Measurements from ENCODE around the gene MAN2A1. TPM values are rescaled to one million over a fixed set of nuclear protein-coding genes. Genes with fewer than 3 reads are reported as not detected.

MAN2A1 gene
- total RNA-seq, 4 donors from 2014 or later = 37.0 to 45.9 (median 39.8) TPM

- no peak for DNase-seq (ENCODE audit: low spot score in 2 of 2)
- Histone ChIP-seq H3K27ac (no peak overlapping the region), H3K36me3 (no peaks in the 10 kb centered on the region), H3K4me3 (no peak overlapping the region), H3K4me1 (peaks cover 14% of the 10 kb centered on the region), H3K9me3 (no peaks in the 10 kb centered on the region), H3K27me3 (no peaks in the 10 kb centered on the region)
- TF ChIP-seq POLR2AphosphoS5 (IDR thresholded peaks at IDR 0.05) (no peak), EP300 (IDR thresholded peaks at IDR 0.05) (no peak), POLR2A (IDR thresholded peaks at IDR 0.05) (no peak), CTCF (IDR thresholded peaks at IDR 0.05) (no peak)
- WGBS = 57% methylated on average over 4 of the region's 4 CpGs
Measured at GRCh38 chr5:109739741-109740728, 50.3 kb downstream of the MAN2A1 start.

- Histone ChIP-seq H3K27ac (no peak overlapping the region), H3K36me3 (no peaks in the 10 kb centered on the region), H3K4me1 (peaks cover 14% of the 10 kb centered on the region), H3K4me3 (no peak overlapping the region), H3K9me3 (no peaks in the 10 kb centered on the region), H3K27me3 (no peaks in the 10 kb centered on the region)
- TF ChIP-seq POLR2A (IDR thresholded peaks at IDR 0.05) = no peak
- TF ChIP-seq POLR2AphosphoS5 (IDR thresholded peaks at IDR 0.05) = no peak
- TF ChIP-seq EP300 (IDR thresholded peaks at IDR 0.05) = no peak
- no peak for TF ChIP-seq CTCF (IDR thresholded peaks at IDR 0.05)
- 44% methylated on average over 1 of the region's 1 CpG for whole genome bisulfite sequencing
- DNase-seq (ENCODE audit: low spot score in 2 of 2) = no peak
Measured at GRCh38 chr5:109740966-109741365, 51.2 kb downstream of the MAN2A1 start.

GRCh38 chr5:109741390-109741789, 51.7 kb downstream of the MAN2A1 start:
- no peak for DNase-seq (ENCODE audit: low spot score in 2 of 2)
- TF ChIP-seq POLR2AphosphoS5 (IDR thresholded peaks at IDR 0.05) = no peak
- TF ChIP-seq CTCF (IDR thresholded peaks at IDR 0.05) = no peak
- no peak for TF ChIP-seq POLR2A (IDR thresholded peaks at IDR 0.05)
- TF ChIP-seq EP300 (IDR thresholded peaks at IDR 0.05) = no peak

GRCh38 chr5:109743041-109743531, 53.4 kb downstream of the MAN2A1 start:
- no peaks in the 10 kb centered on the region for H3K36me3 ChIP-seq

More at GRCh38 chr5:109741390-109741789, 51.7 kb downstream of the MAN2A1 start:
- Histone ChIP-seq H3K4me1 (peaks cover 14% of the 10 kb centered on the region), H3K4me3 (no peak overlapping the region), H3K27me3 (no peaks in the 10 kb centered on the region), H3K9me3 (no peaks in the 10 kb centered on the region), H3K27ac (no peak overlapping the region), H3K36me3 (no peaks in the 10 kb centered on the region)
- WGBS = 76% methylated on average over 1 of the region's 1 CpG

More at GRCh38 chr5:109743041-109743531, 53.4 kb downstream of the MAN2A1 start:
- 86% methylated on average over 5 of the region's 5 CpGs for WGBS
- TF ChIP-seq CTCF (IDR thresholded peaks at IDR 0.05) (no peak), POLR2A (IDR thresholded peaks at IDR 0.05) (no peak), EP300 (IDR thresholded peaks at IDR 0.05) (no peak), POLR2AphosphoS5 (IDR thresholded peaks at IDR 0.05) (no peak)
- Histone ChIP-seq H3K27me3 (no peaks in the 10 kb centered on the region), H3K4me3 (no peak overlapping the region), H3K4me1 (peaks cover 14% of the 10 kb centered on the region), H3K27ac (no peak overlapping the region), H3K9me3 (no peaks in the 10 kb centered on the region)
- DNase-seq (ENCODE audit: low spot score in 2 of 2) = no peak
